ENCODE measurements around the gene MPDZ.

- TF ChIP-seq TAF1 (IDR thresholded peaks at IDR 0.05; ENCODE audit: low read depth, low read length) = no peak
- TF ChIP-seq POLR2A (IDR thresholded peaks at IDR 0.05; ENCODE audit: low read depth, low read length) = no peak
- no peak for TF ChIP-seq POLR2AphosphoS5 (IDR thresholded peaks at IDR 0.05; ENCODE audit: low read depth, low read length)
- TF ChIP-seq PAX5 (IDR thresholded peaks at IDR 0.05; ENCODE audit: insufficient read depth, low read length, severe bottlenecking) = no peak
Observed at GRCh38 chr9:13252852-13253251, 26.6 kb downstream of the MPDZ start.
